Cardiac muscle cell (in vitro differentiated cells and primary cell): ENCODE data around the gene CARMIL1. TPM values are rescaled to one million over a fixed set of nuclear protein-coding genes. Genes with fewer than 3 reads are reported as not detected.
"Not testable (repeated sequence)": the region's sequence is repeated elsewhere in the genome, so short reads cannot be mapped to it uniquely, and the experiment has no call there.

Experiments
- DNase-seq, 2 donors: peaks; one replicate each; pipeline versions ENCODE4 v3.0.0 to v3.0.0-alpha.2; 2010 to 2017; ENCODE audit warnings: low read depth in 1 of 2, low spot score in 1 of 2
- H3K27ac ChIP-seq: fragments of 200-600 bp; sonication (generic); 2 replicates; pipeline ENCODE4 v1.5.1; 2016
- H3K27me3 ChIP-seq: fragments of 200-600 bp; sonication (generic); 2 replicates; pipeline ENCODE4 v1.6.0; 2016; ENCODE audit warnings: control low read depth
- H3K36me3 ChIP-seq: fragments of 200-600 bp; sonication (generic); 2 replicates; pipeline ENCODE4 v1.5.1; 2016; ENCODE audit warnings: control low read depth
- H3K4me1 ChIP-seq: fragments of 200-600 bp; sonication (generic); 2 replicates; pipeline ENCODE4 v1.8.1; 2017; ENCODE audit warnings: low read depth, mild to moderate bottlenecking, mixed run types
- H3K4me3 ChIP-seq: fragments of 200-600 bp; sonication (generic); 2 replicates; pipeline ENCODE4 v1.5.1; 2016; ENCODE audit warnings: mild to moderate bottlenecking
- H3K9me3 ChIP-seq: fragments of 200-600 bp; sonication (generic); 2 replicates; pipeline ENCODE4 v1.5.1; 2017; ENCODE audit warnings: low read depth, mild to moderate bottlenecking, control low read depth
- CTCF ChIP-seq: IDR thresholded peaks from 2 replicates; pipeline ENCODE4 v1.5.1; 2012; ENCODE audit warnings: low read depth, mild to moderate bottlenecking, low read length
- polyA plus RNA-seq: library from polyadenylated mRNA; unstranded; fragments of >200 nt; fragmentation: Nextera tagmentation; extraction: Ambion mirVana; gene quantifications from 2 replicates; pipeline ENCODE4 v1.2.1, GENCODE V29; 2016
- total RNA-seq: library from RNA; depleted of rRNA; stranded (reverse); fragments of >200 nt; gene quantifications from 2 replicates; pipeline ENCODE4 v1.2.3, GENCODE V29; 2016

Gene CARMIL1
- total and polyA plus RNA-seq, 2 experiments from 2014 or later, result 15.7 to 63.6 TPM

- no peaks in the 10 kb centered on the region for H3K27me3 ChIP-seq
- peaks cover 6% of the 10 kb centered on the region for H3K36me3 ChIP-seq
- peaks cover 16% of the 10 kb centered on the region for H3K4me1 ChIP-seq
- peak in 1 of 2 donors; percentile 20 for DNase-seq
- H3K4me3 ChIP-seq, result no peak overlapping the region
- H3K9me3 ChIP-seq, result no peaks in the 10 kb centered on the region
- no peak overlapping the region for H3K27ac ChIP-seq
- no peak for TF ChIP-seq CTCF
Observed at GRCh38 chr6:25436760-25437159, 157.6 kb downstream of the CARMIL1 start.

- Histone ChIP-seq H3K27ac (no peak overlapping the region), H3K9me3 (no peaks in the 10 kb centered on the region), H3K4me3 (no peak overlapping the region), H3K27me3 (no peaks in the 10 kb centered on the region), H3K36me3 (peaks cover 6% of the 10 kb centered on the region), H3K4me1 (peaks cover 17% of the 10 kb centered on the region)
- DNase-seq, result no peak
- TF ChIP-seq CTCF, result no peak
Observed at GRCh38 chr6:25439368-25439767, 160.2 kb downstream of the CARMIL1 start.

- no peaks in the 10 kb centered on the region for H3K27me3 ChIP-seq
- no peak for DNase-seq
- no peaks in the 10 kb centered on the region for H3K9me3 ChIP-seq
- peaks cover 6% of the 10 kb centered on the region for H3K36me3 ChIP-seq
- no peak for TF ChIP-seq CTCF
- no peak overlapping the region for H3K4me3 ChIP-seq
- H3K27ac ChIP-seq, result no peak overlapping the region
- peaks cover 8% of the 10 kb centered on the region for H3K4me1 ChIP-seq
Observed at GRCh38 chr6:25441663-25442270, 162.6 kb downstream of the CARMIL1 start.

GRCh38 chr6:25442898-25443297 lies 163.7 kb downstream of the CARMIL1 start:
- TF ChIP-seq CTCF, result no peak
- H3K36me3 ChIP-seq, result peaks cover 2% of the 10 kb centered on the region
- H3K4me3 ChIP-seq, result no peak overlapping the region
- peak overlapping the region; percentile 51 for H3K27ac ChIP-seq
- peaks cover 9% of the 10 kb centered on the region for H3K4me1 ChIP-seq
- no peak for DNase-seq
- H3K9me3 ChIP-seq, result no peaks in the 10 kb centered on the region
- H3K27me3 ChIP-seq, result no peaks in the 10 kb centered on the region

DNA sequence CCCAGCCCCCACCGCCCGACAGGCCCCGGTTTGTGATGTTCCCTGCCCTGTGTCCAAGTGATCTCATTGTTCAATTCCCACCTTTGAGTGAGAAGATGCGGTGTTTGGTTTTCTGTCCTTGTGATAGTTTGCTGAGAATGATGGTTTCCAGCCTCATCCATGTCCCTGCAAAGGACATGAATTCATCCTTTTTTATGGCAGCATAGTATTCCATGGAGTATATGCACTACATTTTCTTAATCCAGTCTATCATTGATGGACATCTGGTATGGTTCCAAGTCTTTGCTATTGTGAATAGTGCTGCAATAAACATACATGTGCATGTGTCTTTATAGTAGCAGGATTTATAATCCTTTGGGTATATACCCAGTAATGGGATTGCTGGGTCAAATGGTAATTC lies 165.3 kb downstream of the CARMIL1 start:
- H3K4me1 ChIP-seq, result peaks cover 10% of the 10 kb centered on the region
- not testable (repeated sequence) for H3K27me3 ChIP-seq, H3K36me3 ChIP-seq, H3K9me3 ChIP-seq, H3K4me3 ChIP-seq, H3K27ac ChIP-seq, DNase-seq

DNA sequence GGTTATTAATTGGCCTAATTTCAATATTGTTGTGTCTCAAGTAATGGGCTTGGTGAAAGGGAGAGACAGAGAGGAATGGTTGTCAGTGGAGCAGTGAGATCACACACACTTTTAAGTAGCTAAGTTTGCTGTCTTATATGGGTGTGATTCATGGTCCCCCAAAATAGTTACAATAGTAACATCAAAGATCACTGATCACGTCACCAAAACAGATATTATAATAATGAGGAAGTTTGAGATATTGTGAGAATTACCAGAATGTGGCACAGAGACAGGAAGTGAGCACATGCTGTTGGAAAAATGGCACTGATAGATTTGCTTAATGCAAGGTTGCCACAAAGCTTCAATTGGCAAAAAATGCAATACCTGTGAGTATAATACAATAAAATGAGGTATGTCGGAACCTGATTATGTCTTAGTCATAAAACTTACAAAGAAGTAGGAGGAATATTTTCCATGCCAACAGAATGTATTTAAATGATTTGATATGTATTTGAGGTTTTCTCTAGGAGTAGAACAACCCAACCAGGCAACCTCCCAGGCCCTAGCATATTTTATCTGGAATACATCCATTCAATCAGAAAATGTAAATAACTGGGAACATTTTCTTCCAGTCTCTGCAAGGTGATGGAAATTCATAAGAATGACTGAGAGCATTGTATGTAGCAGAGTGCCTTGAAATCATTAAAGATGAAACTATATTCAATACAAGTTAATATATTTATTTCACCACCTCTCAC lies 167.8 kb downstream of the CARMIL1 start:
- Histone ChIP-seq H3K4me3 (no peak overlapping the region), H3K9me3 (no peaks in the 10 kb centered on the region), H3K27ac (peak overlapping the region; percentile 6), H3K27me3 (no peaks in the 10 kb centered on the region), H3K36me3 (no peaks in the 10 kb centered on the region), H3K4me1 (peaks cover 11% of the 10 kb centered on the region)
- DNase-seq, result no peak
- no peak for TF ChIP-seq CTCF
